Measurements from ENCODE around the gene BATF.

GRCh38 chr14:75499084-75499875, 23.0 kb upstream of the BATF start:
- TF ChIP-seq POLR2A (IDR thresholded peaks at IDR 0.05; ENCODE audit: low read length) (no peak), GATA1 (IDR thresholded peaks at IDR 0.05; ENCODE audit: low read depth, low read length) (no peak)

Measured in erythroblast (primary cell).